Esophagus squamous epithelium (tissue), 4 donors: ENCODE measurements around the gene GALNT14.

ENCODE experiments used
- POLR2A ChIP-seq, 4 donors: fragments of 450-650 bp; IDR thresholded peaks; one replicate each; pipeline ENCODE4 v1.6.1; 2017; ENCODE audit warnings: antibody characterized with exemption in 4 of 4, mild to moderate bottlenecking in 4 of 4, moderate library complexity in 3 of 4
- TF ChIP-seq, protein P1 (sequence below), 6 experiments: fragments of 450-650 bp in 4 of 6; fragments of 200-600 bp in 2 of 6; sonication (generic) in 2 of 6; IDR thresholded peaks; one replicate each; pipeline ENCODE4 v1.5.1; 2016 to 2019; ENCODE audit warnings: antibody characterized with exemption in 6 of 6, mild to moderate bottlenecking in 4 of 6, moderate library complexity in 4 of 6

DNA sequence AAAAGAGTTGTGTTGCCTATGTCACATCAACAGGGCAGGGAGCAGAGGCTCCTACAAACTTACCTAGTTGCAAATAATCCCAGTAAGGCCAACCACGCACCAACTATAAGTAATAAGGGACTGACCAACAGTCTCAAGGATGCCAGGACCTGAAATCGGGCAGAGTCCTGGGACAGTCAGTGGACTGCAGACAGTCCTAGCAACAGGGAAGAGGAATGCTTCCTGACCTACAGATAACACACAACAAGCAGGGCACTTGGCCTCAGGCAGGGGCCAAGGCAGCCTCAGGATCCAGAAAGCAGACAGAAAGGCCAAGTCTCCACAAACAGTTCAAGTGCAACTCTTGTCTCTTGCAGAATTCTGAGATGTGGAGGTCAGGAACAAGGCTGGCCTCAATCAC lies 56.2 kb downstream of the GALNT14 start:
- no peak for TF ChIP-seq POLR2A (IDR thresholded peaks at IDR 0.05)
- TF ChIP-seq, protein P1, sequence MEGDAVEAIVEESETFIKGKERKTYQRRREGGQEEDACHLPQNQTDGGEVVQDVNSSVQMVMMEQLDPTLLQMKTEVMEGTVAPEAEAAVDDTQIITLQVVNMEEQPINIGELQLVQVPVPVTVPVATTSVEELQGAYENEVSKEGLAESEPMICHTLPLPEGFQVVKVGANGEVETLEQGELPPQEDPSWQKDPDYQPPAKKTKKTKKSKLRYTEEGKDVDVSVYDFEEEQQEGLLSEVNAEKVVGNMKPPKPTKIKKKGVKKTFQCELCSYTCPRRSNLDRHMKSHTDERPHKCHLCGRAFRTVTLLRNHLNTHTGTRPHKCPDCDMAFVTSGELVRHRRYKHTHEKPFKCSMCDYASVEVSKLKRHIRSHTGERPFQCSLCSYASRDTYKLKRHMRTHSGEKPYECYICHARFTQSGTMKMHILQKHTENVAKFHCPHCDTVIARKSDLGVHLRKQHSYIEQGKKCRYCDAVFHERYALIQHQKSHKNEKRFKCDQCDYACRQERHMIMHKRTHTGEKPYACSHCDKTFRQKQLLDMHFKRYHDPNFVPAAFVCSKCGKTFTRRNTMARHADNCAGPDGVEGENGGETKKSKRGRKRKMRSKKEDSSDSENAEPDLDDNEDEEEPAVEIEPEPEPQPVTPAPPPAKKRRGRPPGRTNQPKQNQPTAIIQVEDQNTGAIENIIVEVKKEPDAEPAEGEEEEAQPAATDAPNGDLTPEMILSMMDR (IDR thresholded peaks at IDR 0.05), result no peak
